Activated CD4-positive, alpha-beta T cell treated with anti-CD3 and anti-CD28 coated beads for 4 hours (primary cell): ENCODE measurements around the gene ALG8.
"Not testable (repeated sequence)": the region's sequence is repeated elsewhere in the genome, so short reads cannot be mapped to it uniquely, and the experiment has no call there.

Experiments
- DNase-seq, 2 donors: peaks; one replicate each; pipeline ENCODE4 v3.0.0-alpha.2; 2020

The ALG8 gene

DNA sequence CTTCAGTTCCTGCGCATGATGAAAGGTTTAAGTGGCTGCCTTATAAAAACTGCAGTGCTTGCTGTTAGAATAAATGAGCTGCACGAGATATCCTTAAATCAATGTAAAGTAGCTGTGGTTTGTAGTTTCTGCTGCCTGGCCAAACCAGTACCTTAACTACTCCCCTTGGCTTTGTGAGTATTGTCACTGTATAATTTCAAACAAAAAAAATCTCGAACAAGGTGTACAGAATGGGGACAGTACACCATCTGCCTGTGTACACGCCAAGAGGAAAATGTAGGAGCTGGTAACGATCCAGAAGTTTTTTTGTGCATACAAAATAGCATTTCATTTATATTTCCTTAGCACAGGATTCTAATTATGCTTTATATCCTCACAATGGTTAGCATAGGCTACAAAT, 39.2 kb downstream of the ALG8 start:
- no peak for DNase-seq

DNA sequence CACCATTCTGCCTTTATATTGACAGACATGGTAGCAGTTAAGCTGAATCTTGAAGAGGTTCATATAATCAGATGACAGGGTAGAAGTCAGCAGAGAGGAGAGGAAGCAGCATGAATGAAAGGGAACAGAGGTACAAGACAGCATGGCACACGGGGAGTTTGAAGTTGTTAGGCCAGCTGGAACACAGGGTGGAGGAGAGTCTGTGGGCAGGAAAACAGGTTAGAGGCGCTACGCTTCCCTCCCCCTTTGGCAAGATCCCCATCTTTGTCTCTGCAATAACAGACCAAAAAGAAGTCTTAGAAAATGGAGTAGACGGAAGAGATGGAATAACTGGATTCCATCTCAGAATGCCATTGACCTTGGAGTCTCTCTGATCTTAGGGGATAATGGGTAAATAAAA, 39.8 kb downstream of the ALG8 start:
- no peak for DNase-seq

DNA sequence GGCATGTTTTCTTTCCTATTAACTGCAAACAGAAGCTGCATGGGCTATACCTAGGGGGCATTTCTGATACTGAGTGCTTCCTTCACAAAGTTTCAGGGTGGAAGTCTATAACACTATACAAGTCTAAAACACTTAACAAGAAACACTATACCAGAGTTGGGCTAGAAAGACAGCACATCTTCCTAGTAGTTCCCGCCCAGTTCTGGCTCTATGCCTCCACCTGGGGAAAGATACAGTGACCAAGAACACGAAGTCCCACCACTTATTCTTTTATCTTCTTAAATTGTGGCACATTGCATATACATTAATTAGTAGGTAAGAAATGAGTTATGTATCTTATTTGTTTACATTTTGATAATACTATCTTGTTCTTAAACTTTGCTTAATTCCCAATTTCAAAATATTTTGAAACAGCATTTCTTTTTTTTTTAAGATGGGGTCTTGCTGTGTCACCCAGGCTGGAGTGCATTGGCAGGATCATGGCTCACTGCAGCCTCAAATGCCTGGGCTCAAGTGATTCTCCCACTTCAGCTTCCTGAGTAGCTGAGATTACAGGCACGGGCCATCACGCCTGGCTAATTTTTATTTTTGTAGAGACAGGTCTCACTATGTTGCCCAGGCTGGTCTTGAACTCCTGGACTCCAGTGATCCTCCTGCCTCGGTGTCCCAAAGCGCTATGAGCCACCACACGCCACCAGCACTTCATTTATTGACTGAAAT, 41.6 kb downstream of the ALG8 start:
- DNase-seq: no peak

DNA sequence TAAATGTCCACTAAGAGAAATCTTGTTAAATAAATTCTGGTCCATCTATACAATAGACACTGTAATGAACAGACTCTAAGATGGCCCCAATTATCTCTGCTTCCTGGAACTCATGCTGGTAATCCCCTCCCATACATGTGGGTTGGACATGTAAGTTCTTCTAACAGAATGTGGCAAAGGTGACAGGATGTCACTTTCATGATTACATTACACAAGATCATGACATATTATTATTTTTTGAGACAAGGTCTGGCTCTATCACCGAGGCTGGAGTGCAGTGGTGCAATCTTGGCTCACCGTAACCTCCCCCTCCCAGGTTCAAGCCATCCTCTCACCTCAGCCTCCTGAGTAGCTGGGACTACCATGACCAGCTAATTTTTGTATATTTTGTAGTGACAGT, 45.2 kb downstream of the ALG8 start:
- DNase-seq: no peak

DNA sequence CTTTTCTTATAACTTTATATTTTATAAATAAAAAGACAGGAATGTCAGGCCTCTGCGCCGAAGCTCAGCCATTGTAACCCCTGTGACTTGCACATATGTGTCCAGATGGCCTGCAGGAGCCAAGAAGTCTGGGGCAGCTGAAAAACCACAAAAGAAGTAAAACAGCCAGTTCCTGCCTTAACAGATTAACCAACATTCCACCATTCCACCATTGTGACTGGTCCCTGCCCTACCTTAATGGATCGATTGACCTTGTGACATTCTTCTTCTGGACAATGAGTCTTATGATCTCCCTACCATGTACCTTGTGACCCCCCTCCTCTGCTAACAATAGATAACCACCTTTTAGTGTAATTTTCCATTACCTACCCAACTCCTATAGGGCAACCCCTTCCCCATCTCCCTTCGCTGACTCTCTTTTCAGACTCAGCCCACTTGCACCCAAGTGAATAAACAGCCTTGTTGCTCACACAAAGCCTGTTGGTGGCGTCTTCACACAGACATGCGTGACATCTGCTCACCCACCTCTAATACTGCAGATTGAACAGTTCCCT, 52.8 kb downstream of the ALG8 start:
- DNase-seq: not testable (repeated sequence)

DNA sequence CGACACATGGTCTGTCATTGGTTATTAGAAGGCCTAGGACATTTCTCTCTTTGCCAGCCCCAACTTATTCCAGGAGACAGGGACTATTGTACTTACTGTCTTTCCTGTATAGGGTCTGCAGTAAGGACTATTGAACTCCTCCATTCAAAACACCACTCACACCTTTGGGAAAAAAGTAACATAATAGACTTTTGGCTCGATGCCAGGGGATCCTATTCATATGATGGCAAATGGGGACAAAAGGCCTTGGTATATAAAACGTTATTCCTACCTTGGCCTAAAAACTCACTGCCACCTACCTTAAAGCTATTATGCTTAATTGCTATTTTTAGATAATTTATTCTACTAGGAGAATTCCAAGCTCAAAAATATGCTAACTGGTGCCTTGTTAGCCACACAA, 53.5 kb downstream of the ALG8 start:
- DNase-seq: no peak

DNA sequence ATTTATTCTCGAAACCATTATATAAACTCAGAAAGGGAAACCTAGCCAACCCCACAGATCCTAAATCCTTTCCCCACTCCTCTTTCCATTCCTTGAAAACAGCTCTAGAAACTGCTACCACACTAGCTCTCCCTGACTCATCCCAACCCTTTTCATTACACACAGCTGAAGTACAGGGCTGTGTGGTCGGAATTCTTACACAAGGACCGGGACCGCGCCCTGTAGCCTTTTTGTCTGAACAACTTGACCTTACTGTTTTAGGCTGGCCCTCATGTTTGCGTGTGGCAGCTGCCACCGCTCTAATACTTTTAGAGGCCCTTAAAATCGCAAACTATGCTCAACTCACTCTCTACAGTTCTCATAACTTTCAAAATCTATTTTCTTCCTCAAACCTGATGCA, 54.9 kb downstream of the ALG8 start:
- not testable (repeated sequence) for DNase-seq

DNA sequence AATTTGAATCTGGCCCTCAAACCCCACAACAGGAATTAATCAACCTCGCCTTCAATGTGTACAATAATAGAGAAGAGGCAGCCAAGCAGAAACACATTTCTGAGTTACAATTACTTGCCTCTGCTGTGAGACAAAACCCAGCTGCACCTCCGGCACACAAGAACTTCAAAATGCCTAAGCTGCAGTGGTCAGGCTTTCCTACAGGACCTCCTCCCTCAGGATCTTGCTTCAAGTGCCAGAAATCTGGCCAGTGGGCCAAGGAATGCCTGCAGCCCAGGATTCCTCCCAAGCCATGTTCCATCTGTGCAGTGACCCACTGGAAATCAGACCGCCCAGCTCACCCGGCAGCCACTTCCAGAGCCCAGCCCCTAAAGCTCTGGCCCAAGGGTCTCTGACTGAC, 56.4 kb downstream of the ALG8 start:
- DNase-seq: no peak

DNA sequence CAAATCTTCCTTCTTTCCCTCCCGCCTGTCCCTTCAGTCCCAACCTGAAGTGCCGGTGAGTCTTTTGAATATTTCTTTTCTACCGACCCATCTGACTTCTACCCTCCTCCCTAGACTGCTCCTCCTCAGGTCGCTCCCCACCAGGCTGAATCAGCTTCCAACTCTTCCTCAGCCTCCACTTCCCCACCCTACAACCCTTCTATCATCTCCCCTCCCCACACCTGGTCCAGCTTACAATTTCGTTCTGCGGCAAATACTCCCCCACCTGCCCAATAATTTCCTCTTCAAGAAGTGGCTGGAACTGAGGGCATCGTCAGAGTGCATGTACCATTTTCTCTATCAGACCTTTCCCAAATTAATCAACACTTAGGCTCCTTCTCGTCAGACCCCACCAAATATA, 57.3 kb downstream of the ALG8 start:
- no peak for DNase-seq

DNA sequence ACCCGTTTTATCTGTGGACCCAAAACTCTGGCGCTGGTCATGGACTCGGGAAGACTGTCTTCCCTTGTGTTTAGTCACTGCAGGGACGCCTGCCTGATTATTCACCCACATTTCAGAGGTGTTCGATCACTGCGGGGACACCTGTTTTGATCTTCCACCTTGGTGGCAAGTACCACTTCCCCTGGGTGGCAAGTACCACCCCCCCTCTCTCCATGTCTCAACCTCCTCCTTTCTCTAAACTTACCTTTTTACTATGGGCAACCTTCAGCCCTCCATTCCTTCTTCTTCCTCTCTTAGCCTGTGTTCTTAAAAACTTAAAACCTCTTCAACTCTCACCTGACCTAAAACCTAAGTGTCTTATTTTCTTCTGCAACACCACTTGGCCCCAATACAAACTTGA, 57.8 kb downstream of the ALG8 start:
- DNase-seq: no peak

DNA sequence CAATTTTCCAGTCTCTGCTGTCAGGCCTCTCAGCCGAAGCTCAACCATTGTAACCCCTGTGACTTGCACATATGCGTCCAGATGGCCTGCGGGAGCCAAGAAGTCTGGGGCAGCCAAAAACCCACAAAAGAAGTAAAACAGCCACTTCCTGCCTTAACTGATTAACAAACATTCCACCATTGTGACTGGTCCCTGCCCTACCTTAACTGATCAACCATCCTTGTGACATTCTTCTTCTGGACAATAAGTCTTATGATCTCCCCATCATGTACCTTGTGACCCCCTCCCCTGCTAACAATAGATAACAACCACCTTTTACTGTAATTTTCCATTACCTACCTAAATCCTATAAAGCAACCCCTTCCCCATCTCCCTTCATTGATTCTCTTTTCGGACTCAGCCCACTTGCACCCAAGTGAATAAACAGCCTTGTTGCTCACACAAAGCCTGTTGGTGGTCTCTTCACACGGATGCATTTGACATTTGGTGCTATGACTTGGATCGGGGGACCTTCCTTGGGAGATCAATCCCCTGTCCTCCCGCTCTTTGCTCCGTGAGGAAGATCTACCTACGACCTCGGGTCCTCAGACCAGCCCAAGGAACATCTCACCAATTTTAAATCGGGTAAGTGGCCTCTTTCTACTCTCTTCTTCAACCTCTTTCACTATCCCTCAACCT, 58.5 kb downstream of the ALG8 start:
- DNase-seq: no peak

DNA sequence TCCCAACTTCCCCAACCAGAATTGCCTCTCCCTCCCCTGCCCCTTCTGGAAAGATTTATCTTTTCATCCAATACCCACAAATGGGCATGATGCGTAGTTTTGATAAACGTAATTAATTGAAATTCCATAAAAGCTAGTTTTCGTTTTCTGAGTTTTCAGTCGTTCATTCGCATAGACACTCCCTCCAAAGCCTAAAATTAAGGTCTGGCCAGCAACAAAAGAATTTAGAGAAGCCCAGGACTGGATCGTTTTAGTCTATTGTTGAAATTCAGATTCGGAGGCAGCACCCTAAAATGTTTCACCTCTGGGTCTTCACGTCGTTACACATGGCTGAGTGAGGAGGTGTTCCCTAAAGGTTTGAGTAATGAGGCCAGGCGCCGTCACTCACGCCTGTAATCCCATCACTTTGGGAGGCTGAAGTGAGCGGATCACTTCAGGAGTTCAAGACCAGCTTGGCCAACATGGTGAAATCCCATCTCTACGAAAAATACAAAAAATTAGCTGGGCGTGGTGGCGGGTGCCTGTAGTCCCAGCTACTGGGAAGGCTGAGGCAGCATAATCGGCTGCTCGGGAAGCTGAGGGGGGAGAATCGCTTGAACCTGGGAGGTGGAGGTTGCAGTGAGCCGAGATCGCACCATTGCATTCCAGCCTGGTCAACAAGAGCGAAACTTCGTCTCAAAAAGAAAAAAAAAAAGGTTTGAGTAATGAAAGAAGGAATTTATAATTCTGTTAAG, 59.2 kb downstream of the ALG8 start:
- no peak for DNase-seq

DNA sequence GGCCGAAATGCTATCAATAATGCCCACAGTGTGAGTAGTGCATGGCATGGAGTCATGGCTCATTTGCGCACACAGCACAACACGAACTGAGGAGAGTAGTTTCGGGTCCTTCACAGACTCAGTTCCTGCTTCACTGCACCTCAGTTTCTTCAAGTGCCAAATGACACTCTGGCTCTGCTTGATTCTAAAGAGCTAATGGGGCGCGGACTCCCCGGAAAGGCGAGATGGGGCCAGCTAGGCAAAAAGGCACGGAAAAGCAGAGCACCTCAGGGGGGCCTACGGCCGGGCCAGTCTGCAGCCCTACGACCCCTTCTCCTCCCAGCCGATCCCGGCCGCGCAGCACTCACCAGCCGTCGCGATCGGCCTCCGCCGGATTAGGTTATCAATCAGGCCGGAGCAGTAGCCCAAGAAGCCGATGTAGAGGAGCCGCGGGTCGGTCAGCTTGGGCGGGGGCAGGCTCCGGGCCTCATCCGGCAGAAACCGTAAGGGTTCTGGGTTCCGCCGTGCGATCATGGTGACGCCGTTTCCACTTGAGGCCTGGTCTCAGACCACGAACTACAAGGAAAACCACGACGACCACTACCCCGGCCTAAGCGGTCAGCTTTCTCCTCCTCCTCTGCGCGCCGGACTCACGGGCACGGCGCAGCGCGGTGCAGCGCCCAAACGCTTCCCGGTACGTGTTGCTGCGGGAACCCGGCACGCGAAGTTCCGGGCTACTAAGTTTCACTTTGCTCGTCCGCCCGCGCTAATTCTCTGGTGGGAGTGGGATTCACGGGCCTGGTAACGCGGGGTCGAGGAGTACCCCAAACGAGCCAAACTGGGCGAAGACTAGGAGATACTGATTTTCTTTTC, 60.0 kb downstream of the ALG8 start, which contains the start of gene NDUFC2:
TSS of gene NDUFC2 (minus strand) at position 631 of the 852 bp plus-strand sequence. CDS start at position 513, 118 bp downstream.
- peak; percentile 63 to 64 for DNase-seq

DNA sequence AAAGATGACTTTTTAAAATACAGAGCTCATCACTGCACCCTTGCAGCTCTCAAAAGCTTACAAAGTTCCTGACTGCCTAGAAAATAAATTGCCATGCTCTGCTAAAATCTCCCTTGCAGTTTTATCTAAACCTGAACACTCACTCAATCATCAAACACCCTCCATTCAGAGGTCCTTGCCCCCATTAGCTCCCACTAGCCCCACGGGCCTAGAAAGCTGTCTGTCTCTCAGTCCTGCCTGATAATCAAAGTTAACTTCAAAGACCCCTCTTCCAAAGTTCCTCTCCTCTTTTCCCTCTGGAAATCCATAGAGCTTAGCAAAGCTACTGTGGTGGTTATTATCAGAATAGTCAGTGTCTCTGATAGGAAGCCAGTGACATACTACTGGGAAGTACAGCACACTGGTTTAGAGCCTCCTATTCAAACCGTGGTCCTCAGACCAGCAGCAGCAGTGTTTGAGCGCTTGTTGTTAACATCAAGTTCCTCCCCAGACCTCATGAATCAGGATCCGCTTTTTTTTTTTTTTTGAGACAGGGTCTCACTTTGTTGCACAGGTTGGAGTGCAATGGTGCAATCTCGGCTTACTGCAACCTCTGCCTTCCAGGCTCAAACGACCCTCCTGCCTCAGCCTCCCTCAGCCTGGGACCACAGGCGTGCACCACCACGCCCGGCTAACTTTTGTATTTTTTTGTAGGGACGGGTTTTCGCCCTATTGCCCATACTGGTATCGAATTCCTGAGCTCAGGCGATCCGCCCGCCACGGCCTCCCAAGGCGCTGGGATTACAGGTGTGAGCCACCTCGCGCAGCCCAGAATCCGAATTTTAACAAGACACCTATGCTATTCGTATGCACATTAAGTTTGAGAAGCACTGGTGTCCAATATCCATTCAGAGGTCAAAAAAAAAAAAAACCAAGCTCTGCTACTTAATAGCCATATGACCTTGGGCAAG, 60.9 kb downstream of the ALG8 start:
- DNase-seq: no peak

DNA sequence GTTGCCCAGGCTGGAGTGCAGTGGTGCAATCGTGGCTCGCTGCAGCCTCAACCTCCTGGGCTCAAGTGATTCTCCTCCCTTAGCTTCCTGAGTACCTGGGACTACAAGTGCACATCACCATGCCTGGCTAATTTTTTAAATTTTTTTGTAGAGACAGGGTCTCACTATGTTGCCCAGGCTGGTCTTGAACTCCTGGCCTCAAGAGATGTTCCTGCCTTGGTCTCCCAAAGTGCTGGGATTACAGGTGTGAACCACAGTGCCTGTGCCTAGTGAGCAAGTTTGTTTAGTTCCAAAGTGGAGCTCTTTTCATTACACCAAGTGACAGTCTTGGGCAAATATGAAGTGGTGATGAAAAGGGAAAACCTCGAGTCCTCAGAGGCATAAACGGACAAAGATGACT, 61.8 kb downstream of the ALG8 start:
- not testable (repeated sequence) for DNase-seq

DNA sequence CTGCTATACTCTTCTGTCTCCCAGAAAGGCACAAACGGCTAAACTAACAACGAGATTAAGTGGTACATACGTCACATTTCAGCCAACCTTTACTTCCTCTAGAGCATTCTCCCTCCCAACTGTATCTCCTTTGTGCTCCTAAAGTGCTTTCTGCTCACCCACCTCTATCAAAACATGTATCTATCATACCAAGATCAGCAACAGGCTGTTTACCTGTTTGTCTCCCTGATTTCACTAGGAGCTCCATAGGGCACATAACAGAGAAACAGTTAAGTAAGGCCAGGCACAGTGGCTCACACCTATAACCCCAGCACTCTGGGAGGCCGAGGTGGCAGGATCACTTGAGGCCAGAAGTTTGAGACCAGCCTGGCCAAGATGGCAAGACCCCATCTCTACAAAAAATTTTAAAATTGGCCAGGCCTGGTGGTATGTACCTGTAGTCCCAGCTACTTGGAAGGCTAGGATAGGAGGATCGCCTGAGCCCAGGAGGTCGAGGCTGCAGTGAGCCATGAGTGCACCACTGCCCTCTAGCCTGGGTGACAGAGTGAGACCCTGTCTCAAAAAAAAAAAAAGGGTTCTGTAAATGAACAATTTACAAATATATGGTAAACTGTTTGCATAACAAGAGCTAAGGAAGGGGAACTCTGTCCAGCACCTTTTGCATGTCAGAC, 62.6 kb downstream of the ALG8 start:
- no peak for DNase-seq

DNA sequence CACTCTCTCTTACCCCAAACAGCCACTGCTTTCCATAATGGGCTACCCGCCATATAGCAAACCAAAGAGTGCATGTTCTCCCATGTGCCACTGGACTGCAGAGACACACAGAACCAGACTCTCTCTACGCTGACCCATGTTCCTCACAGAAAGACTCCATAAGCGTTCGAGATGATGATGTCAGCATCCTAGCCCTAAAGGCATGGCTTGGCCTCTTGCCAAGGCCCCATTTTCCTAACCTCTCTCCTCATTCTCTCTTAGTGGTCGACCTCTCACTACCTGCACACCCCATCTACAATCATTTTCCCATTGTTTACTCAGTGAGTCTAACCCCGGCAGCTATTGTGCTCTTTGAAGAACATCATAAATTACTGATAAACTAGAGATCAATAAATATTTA, 64.7 kb downstream of the ALG8 start:
- no peak for DNase-seq

DNA sequence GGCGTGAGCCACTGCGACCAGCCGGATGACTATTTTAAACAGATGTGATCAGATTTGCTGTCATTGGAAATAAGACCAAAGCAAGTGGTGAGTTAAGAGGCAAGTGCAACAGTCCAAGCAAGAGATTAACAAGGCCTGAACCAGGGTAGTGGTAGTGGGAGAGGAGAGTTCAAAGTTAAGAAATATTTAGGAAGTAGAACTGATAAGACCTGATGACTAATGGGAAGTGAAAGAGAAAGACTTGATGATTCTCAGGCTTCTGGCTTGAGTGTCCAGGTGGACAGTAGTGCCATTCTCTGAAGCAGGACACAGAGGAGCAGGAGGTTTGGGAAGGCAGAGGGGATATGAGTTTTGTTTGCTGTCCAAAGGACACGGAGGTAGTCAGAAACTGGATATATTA, 67.0 kb downstream of the ALG8 start:
- no peak for DNase-seq

DNA sequence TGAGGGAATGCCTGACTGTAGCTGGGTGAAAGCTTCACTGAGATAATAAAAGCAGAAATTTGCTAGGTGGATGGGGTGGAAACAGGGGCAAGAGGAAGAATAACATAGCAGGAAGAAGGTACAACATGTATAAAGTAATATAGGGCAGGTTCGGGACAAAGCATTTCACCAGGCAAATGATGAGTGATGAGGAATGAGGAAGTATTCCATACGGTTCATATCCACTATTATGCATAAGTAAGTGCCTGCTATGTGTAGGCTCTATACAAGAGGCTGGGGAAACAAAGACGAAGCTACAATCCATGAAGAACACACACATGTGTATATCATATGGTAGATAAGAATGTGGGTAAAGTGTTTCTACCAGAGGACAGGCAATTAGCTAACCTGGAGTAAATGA, 67.7 kb downstream of the ALG8 start:
- DNase-seq: no peak

DNA sequence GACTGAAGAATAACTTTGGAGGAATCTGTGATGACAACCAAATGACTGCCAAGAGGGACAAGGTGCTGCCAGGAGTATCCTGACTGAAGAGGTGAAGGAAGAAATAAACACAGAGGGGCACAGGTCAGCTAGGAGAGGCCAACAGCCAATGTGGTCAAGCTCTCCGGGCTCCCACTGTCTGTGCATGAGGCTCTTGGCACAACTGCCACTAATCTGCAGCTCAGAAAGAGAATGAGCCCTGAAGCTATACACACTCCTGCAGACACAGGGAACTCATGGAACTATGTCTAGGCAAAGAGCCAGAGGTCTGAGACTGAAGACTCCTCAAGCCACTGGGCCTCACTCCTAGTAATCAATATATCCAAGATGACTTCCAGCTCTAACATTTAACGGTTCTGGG, 68.8 kb downstream of the ALG8 start:
- no peak for DNase-seq

DNA sequence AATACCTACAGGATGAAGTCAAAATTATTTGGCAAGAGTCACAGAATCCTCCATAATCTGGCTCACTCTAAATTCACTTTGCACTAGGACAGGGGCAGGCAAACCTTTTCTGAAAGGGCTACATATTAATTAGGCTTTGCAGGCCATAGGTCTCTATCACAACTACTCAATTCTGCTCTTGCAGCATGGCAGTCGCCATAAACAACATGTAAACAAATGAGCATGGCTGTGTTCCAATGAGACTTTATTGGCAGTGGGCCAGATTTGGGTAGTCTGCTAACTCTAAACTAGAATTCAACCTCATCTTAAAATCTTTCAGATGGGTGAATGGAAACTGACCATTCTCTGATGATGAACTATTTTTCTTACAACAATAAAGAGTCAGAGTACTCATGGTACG, 70.0 kb downstream of the ALG8 start:
- DNase-seq: no peak
